A673 (cell line): ENCODE results near the gene EPB41L3. TPM values are rescaled to one million over a fixed set of nuclear protein-coding genes. Genes with fewer than 3 reads are reported as not detected.

ENCODE experiments used
- BruUV-seq: library from RNA; stranded (reverse); fragments of 400-500 nt; replicated peaks from 2 replicates; lab custom pipeline; 2021; lab: Mats Ljungman, UMichigan
- CTCF ChIA-PET: fragments of 300-600 bp; sonication (Branson Sonifier 250); formaldehyde crosslinking; loops from one replicate; lab custom pipeline; 2022; ENCODE audit warnings: antibody characterized with exemption; lab: Charles Lee
- POLR2A ChIA-PET: fragments of 300-600 bp; sonication (Branson Sonifier 250); formaldehyde crosslinking; loops from one replicate; lab custom pipeline; 2022; ENCODE audit warnings: antibody characterized with exemption; ENCODE audit not compliant: low non-redundant PET; lab: Charles Lee
- DNase-seq: peaks from one replicate; pipeline ENCODE4 v3.0.0-alpha.2; 2015; ENCODE audit warnings: low spot score
- H3K27ac ChIP-seq: fragments of 200-600 bp; sonication (generic); 2 replicates; pipeline ENCODE4 v1.5.1; 2016; ENCODE audit warnings: mixed run types, low read depth, mild to moderate bottlenecking, mixed read lengths, antibody characterized with exemption, low read length; ENCODE audit not compliant: poor library complexity, severe bottlenecking
- H3K27me3 ChIP-seq: fragments of 200-600 bp; sonication (generic); replicated peaks from 2 replicates; pipeline ENCODE4 v1.6.1; 2017; ENCODE audit warnings: mixed run types, low read depth, mild to moderate bottlenecking, mixed read lengths, antibody characterized with exemption, low read length; ENCODE audit not compliant: insufficient read depth, poor library complexity
- H3K36me3 ChIP-seq: fragments of 200-600 bp; sonication (generic); 2 replicates; pipeline ENCODE4 v1.6.1; 2016; ENCODE audit warnings: mixed run types, mild to moderate bottlenecking, mixed read lengths, antibody characterized with exemption, low read length; ENCODE audit not compliant: insufficient read depth, poor library complexity, severe bottlenecking
- H3K4me1 ChIP-seq: fragments of 200-600 bp; sonication (generic); 2 replicates; pipeline ENCODE4 v1.6.1; 2017; ENCODE audit warnings: mixed run types, mild to moderate bottlenecking, mixed read lengths, antibody characterized with exemption, low read length; ENCODE audit not compliant: insufficient read depth, poor library complexity, severe bottlenecking
- H3K4me3 ChIP-seq: fragments of 200-600 bp; sonication (generic); 2 replicates; pipeline ENCODE4 v1.5.1; 2016; ENCODE audit warnings: low read depth, mixed run types, mild to moderate bottlenecking, mixed read lengths, low read length; ENCODE audit not compliant: poor library complexity, severe bottlenecking
- H3K9me3 ChIP-seq: fragments of 200-600 bp; sonication (generic); 2 replicates; pipeline ENCODE4 v1.6.1; 2016; ENCODE audit warnings: mixed run types, low read depth, mild to moderate bottlenecking, mixed read lengths, antibody characterized with exemption, low read length; ENCODE audit not compliant: poor library complexity, severe bottlenecking
- CTCF ChIP-seq: fragments of 300-800, 200-600 bp; sonication (generic); conservative IDR thresholded peaks from 2 replicates; pipeline ENCODE4 v1.5.1; 2017; ENCODE audit warnings: low read depth, mild to moderate bottlenecking, antibody characterized with exemption, low read length, moderate library complexity, mixed read lengths
- EZH2 ChIP-seq: fragments of 200-600 bp; sonication (generic); IDR thresholded peaks from 2 replicates; pipeline ENCODE4 v1.6.1; 2017; ENCODE audit warnings: borderline replicate concordance, low read depth, mild to moderate bottlenecking, mixed read lengths, antibody characterized with exemption, low read length; ENCODE audit not compliant: poor library complexity, severe bottlenecking
- intact Hi-C: fragments of 100-400 bp; cut with micrococcal nuclease; formaldehyde crosslinking; loops from one replicate; pipeline ENCODE4 v1.10.0; 2022; ENCODE audit not compliant: unreplicated experiment
- total RNA-seq: library from RNA; stranded (reverse); gene quantifications from 2 replicates; pipeline ENCODE4 v1.2.3, GENCODE V29; 2021

EPB41L3 gene
- total RNA-seq, 1 experiment from 2014 or later: 0.86 TPM

- peaks cover 38% of the 10 kb centered on the region for H3K27me3 ChIP-seq
- H3K4me1 ChIP-seq: no peaks in the 10 kb centered on the region
- no peaks in the 10 kb centered on the region for H3K36me3 ChIP-seq
- no peaks in the 10 kb centered on the region for H3K9me3 ChIP-seq
- no peak for TF ChIP-seq CTCF
- TF ChIP-seq EZH2: no peak
- H3K27ac ChIP-seq: no peak overlapping the region
- POLR2A ChIA-PET: no interaction called here
- no peak overlapping the region for H3K4me3 ChIP-seq
- no peak for DNase-seq
- BruUV-seq: no TSS peak
- intact Hi-C loops: no loop called here
- CTCF ChIA-PET: no interaction called here
Observed at GRCh38 chr18:5380586-5380985, 163.2 kb downstream of the EPB41L3 start.

- Histone ChIP-seq H3K4me3 (no peak overlapping the region), H3K4me1 (no peaks in the 10 kb centered on the region), H3K27me3 (peaks cover 14% of the 10 kb centered on the region), H3K36me3 (no peaks in the 10 kb centered on the region), H3K9me3 (no peaks in the 10 kb centered on the region), H3K27ac (no peak overlapping the region)
- TF ChIP-seq EZH2 (no peak), CTCF (no peak)
- CTCF ChIA-PET: no interaction called here
- intact Hi-C loops: no loop called here
- BruUV-seq: no TSS peak
- POLR2A ChIA-PET: no interaction called here
- no peak for DNase-seq
Observed at GRCh38 chr18:5376986-5377385, 166.8 kb downstream of the EPB41L3 start.

- no peak for DNase-seq
- POLR2A ChIA-PET: no interaction called here
- BruUV-seq: no TSS peak
Observed at GRCh38 chr18:5370332-5370731, 173.5 kb downstream of the EPB41L3 start.

More at GRCh38 chr18:5370332-5370731, 173.5 kb downstream of the EPB41L3 start:
- no peaks in the 10 kb centered on the region for H3K36me3 ChIP-seq
- H3K4me3 ChIP-seq: no peak overlapping the region
- no peak overlapping the region for H3K27ac ChIP-seq
- no peak for TF ChIP-seq EZH2
- no peak for TF ChIP-seq CTCF
- H3K4me1 ChIP-seq: no peaks in the 10 kb centered on the region
- H3K9me3 ChIP-seq: no peaks in the 10 kb centered on the region
- CTCF ChIA-PET: no interaction called here
- peaks cover 14% of the 10 kb centered on the region for H3K27me3 ChIP-seq
- intact Hi-C loops: no loop called here
